ENCODE results near the gene PRSS50.
"Not testable (repeated sequence)": the region's sequence is repeated elsewhere in the genome, so short reads cannot be mapped to it uniquely, and the experiment has no call there.

PRSS50 gene

DNA sequence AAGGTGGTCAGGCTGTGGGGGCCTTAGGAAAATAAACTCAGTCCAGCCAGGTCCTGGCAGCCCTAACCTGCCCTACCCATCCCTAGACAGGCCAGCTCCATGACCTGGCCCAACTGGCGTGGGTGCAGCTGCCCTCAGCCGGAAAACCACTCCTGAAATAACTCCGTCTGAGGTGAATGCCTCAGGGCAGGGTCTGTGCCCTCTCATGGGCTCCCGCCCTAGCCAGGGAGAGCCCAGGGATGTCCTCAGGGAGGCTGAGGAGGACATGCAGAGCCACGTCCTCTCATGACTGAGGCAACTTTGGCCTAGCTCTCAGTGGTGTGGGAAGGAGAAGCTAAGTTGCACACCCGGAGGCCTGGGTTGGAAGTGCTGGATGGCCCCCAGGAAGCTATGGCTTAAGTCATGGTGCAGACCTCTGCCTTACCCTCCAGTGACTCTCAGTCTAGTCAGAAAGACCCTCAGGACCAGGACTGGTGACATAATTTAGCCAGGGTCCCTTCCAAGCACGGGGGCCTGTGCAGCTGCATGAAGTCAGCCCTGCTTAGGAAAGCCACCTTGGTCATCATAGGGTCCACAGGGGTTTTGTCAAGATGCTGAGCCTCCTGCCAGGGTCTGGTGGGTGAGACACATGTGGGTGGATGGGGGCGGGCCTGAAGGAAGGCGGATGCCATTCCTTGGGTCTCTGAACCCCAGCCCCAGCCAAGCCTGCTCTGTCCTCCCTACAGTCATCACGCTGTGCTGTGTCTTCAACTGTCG, 9.1 kb downstream of the PRSS50 start:
- no peak for DNase-seq (ENCODE audit: low read depth)

DNA sequence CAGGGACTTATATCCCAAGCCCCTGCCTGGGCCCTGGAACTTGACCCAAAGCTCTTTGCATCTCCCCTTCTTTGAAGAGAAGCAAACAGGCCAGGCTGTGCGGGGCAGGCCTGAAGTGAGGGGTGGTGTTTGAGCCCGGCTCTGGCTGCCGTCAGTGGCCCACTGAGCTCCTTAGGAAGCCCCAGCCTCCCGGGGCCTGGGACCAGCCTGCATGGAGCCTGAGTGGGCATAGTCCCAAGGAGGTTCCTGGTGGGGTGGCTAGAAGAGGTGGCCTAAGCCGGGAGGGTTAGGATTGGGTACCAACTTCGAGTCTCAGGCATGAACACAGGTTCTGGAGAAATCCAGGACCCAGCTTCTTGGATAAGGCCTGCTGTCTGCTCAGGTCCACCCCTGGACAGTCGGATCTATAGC, 10.1 kb downstream of the PRSS50 start:
- DNase-seq (ENCODE audit: low read depth), result no peak

GRCh38 chr3:46706771-46707582, 10.7 kb downstream of the PRSS50 start:
- no peak for DNase-seq (ENCODE audit: low read depth)

DNA sequence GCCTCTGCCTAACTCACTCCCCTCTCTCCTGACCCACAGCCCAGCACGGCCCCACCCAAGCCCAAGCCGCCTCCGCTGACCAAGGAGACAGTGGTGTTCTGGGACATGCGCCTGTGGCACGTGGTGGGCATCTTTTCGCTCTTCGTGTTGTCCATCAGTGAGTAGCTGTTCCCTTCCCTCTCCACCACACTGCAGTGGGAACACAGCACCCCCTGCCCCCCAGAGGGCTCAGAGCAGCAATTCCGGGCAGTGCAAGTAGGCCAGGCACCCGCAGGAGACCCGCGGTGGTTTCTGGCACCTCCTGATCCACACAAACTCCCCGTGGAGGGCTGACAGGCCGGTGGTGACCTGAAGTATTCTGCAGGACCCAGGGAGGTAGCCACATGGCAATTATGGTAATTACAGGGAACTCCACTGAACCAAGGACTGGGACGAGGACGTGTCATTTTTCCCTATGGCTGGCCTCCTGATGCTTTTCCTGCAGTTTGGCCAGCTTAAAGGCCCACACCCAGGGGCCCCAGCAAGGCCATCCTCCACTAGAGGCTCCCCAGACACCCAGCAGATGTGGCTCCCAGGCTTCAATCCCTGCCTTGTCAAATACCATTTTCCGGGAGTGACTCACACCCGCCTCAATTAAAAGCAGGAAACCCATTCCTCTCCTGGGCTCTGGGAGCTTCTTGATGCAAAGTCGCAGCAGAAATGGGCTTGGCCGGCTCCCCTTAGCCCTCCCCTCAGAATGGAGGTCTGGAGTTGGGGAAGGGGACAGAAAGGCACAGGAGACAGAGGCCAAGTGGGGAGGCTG, 11.7 kb downstream of the PRSS50 start:
- DNase-seq (ENCODE audit: low read depth), result no peak

GRCh38 chr3:46705022-46705530, 12.6 kb downstream of the PRSS50 start:
- DNase-seq (ENCODE audit: low read depth), result peak; percentile 26

DNA sequence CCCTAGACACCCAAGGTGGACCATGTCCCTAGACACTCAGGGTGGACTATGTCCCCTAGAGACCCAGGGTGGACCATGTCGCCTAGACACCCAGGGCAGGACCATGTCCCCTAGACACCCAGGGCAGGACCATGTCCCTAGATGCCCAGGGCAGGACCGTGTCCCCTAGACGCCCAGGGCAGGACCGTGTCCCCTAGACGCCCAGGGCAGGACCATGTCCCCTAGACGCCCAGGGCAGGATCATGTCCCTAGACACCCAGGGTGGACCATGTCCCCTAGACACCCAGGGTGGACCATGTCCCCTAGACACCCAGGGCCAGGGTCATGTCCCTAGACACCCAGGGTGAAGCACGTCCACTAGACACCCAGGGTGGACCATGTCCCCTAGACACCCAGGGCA, 13.3 kb downstream of the PRSS50 start:
- not testable (repeated sequence) for DNase-seq (ENCODE audit: low read depth)

- DNase-seq (ENCODE audit: low read depth), result no peak
Observed at GRCh38 chr3:46703013-46703520, 14.6 kb downstream of the PRSS50 start.

- no peak for DNase-seq (ENCODE audit: low read depth)
Observed at GRCh38 chr3:46702246-46703012, 15.2 kb downstream of the PRSS50 start.

- no peak for DNase-seq (ENCODE audit: low read depth)
Observed at GRCh38 chr3:46701181-46701939, 16.3 kb downstream of the PRSS50 start, which contains the start of gene TMIE. TMIE (plus strand) TSS chr3:46701392; CDS start chr3:46701488, 96 bp downstream.

DNA sequence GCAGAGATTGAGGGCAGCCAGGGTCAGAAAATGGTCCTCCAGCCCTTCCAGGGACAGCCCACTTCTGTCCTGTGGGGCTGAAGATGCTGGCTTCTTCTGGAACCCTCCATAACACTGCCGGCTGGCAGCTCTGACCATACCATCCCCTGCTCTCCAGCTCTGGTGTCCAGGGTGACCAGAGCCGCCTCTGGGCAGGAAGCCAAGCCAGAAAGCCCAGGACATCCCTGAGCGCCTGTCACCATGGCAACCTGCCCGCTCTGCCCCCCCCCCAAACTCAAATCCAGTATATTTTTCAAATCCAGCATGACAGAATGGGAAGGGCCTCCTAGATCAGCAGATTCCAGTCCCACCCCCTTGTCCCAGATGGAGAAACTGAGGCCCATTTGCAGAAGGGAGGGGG, 16.9 kb downstream of the PRSS50 start:
- DNase-seq (ENCODE audit: low read depth), result no peak

DNA sequence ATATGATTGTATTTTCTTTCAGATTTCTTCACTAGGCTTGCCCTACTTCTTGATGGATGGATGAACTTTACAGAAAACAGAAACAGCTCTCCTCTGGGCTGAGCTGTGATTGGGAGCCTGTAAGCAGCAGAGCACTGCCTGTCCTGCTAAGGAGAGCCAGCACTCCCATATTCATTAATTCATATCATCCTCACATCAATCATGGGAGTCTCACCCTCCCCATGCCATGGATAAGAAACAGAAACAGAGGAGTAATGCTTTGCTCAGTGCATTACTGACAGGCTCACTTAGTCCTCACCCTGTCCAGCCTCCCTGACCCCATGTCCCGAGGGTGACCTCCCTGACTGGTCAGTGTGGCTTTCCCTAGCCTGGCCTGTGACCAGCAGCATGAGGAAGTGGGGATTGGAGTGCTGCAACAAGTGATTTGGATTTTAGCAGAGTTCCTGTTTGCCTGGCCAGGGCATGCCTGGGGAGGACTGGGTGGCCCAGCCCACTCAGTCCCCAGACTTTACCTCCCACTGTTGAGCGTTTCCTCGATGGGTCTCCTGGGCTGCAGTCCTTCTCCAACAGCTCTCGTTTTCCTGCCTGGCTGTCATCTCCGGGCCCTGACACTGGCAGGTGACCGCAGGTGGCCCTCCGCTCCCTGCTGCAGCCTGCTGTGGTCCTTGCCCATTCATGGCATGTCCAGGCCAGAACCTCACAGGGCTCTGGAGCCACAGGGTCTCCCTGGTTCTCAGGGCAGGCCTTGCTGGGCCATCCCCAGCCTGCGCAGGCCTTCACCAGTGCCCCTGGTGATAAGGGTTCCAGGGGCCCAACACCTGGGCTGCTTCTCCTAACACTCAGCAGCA, 17.8 kb downstream of the PRSS50 start:
- no peak for DNase-seq (ENCODE audit: low read depth)

DNA sequence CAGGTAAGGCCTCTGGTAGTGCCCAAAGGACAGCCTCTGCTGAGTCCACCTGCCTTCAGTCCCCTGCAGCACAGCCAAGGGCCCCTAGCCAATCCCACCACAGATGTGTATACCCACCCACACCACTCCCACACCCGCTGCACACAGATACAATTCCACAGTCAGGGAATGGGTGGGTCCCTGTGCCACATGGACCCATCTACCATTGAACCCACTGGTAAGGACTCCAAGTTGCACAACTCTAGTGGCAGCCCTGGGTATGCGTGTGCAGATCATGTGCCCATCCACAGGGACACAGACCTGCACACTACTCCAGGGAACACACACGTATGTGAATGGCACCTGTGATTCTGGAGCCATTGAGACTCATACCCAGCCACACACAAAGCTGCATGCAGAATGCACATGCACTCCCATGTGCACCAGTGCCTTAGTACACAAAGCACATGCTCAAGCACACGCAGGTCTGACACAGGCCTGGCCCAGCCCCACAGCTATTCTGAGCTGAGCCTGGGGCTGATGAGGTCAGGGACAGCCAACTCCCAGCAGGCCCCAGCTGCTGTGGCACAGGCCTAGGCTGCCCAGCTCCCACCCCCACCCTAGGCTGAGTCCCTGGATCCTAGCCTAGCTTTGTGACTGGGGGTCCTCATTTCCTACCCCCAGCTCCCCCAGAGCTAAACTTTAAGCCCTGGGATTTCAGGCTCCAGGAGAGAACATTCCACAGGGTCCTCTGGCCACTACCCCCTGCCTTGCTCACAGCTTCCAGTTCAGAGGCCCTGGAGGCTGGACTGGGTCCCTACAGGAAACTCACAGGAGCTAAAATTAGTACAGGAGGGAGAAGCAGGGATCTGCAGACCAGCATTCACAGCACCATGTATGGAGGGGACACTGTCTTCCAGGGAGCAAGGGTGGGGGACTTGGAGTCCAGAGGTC, 21.4 kb downstream of the PRSS50 start:
- DNase-seq (ENCODE audit: low read depth), result no peak

DNA sequence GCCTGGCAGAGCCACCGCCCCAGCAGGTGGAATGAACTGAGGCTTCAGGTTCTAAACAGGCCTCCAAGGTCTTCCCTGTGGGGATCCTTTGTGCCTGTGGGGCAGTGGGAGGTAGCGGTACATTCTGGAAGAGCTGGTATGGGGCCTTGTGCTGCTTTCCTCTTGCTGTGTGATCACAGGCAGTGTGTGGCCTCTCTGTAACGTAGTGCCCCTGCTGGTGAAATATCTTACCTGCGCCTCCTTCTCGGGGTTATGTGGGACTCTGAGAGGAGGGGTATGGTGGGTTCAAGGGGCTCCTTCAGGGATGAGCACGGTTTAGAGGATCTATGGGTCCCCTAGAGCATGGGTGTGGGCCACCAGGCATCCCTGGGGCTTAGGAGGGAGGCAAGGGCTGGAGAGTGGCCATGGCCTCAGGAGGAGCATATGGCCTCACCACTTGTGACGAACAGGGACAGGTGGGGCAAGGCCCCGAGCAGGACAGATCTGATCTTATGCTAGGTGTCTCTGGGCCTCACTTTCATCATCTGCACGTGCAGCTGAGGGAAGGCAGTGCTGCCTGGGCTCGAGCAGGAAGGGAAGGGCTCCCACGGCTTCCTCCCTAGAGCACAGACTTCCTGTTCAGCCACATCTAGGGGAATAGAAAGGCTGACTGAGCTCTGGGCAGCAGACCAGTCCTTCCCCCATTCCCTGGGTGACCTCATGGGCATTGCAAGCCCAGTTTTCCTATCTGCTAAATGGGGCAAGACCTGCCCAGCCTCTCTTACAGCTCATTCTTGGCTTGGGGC, 22.3 kb downstream of the PRSS50 start:
- no peak for DNase-seq (ENCODE audit: low read depth)

GRCh38 chr3:46694520-46694919, 23.1 kb downstream of the PRSS50 start:
- no peak for DNase-seq (ENCODE audit: low read depth)

GRCh38 chr3:46693892-46694226, 23.8 kb downstream of the PRSS50 start:
- no peak for DNase-seq (ENCODE audit: low read depth)

DNA sequence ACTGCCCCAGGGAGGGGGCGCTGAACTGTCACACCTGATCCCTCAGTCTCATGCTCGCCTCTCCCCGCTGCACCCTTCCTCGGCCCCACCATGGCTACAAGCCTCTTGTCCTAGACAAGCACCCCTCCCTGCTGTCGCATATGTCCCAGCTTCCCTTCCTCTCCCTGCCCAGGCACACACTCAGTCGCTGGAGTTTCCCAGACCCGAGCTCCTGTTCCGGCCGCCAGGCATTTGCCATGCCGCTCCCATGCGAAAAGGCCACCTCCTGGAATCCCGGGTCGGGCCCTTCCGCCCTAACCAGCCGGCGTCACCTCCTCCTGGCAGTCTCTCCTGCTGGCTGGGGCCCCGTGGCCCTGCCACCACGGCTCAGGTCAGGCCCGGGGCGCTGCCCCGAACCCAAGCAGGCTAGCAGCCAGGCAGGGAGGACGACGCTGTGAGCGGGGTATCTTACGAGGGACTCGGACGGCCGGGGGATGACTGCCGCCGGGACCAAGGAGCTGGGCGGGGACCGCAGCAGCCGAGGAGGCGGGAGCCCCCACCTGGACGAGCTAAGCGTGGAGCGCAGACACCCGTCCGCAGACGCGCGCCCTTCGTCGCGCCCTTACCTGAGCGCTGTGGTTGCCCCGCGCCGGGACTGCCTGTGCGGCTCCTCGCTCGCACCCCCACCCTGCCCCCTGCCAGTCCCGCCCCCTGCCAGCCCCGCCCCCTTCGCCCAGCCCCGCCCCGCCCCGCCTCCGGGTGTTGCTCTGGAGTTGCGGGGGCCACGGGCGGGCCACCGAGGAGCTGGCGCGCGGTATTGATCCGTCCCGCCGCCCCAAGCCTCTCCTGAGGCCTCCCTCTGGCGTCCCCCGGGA, 24.4 kb downstream of the PRSS50 start, which contains the start of gene ALS2CL:
Gene ALS2CL, minus strand, starts transcription at position 642 of the 854 bp plus-strand sequence. CDS start 4,239 bp downstream, outside the sequence.
- peak; percentile 40 for DNase-seq (ENCODE audit: low read depth)

- DNase-seq (ENCODE audit: low read depth), result no peak
Observed at GRCh38 chr3:46692566-46692990, 25.1 kb downstream of the PRSS50 start.

Measured in stimulated activated CD8-positive, alpha-beta memory T cell treated with anti-CD3 and anti-CD28 coated beads, Interleukin-15, amount 100 ng/mL, for 1 hour (primary cell).